GM23248 (cell line): Measurements from ENCODE around the gene FBXW8. TPM values are rescaled to one million over a fixed set of nuclear protein-coding genes. Genes with fewer than 3 reads are reported as not detected.

ENCODE experiments used
- DNase-seq: peaks from one replicate; pipeline ENCODE4 v3.0.0-alpha.2; 2015
- H2AFZ ChIP-seq: fragments of 200-600 bp; sonication (generic); 2 replicates; pipeline ENCODE4 v1.6.1; 2016; ENCODE audit warnings: antibody characterized with exemption
- H3F3A ChIP-seq: fragments of 200-600 bp; sonication (generic); 2 replicates; pipeline ENCODE4 v1.6.1; 2016; ENCODE audit warnings: mild to moderate bottlenecking, antibody characterized with exemption, mixed run types; ENCODE audit not compliant: insufficient read depth
- H3K27ac ChIP-seq: fragments of 200-600 bp; sonication (generic); 2 replicates; pipeline ENCODE4 v1.5.1; 2016; ENCODE audit warnings: mild to moderate bottlenecking
- H3K27me3 ChIP-seq: fragments of 200-600 bp; sonication (generic); replicated peaks from 2 replicates; pipeline ENCODE4 v1.6.1; 2016; ENCODE audit warnings: mild to moderate bottlenecking; ENCODE audit not compliant: insufficient read depth
- H3K36me3 ChIP-seq: fragments of 200-600 bp; sonication (generic); 2 replicates; pipeline ENCODE4 v1.6.1; 2016; ENCODE audit warnings: low read depth, mild to moderate bottlenecking
- H3K4me1 ChIP-seq: fragments of 200-600 bp; sonication (generic); 2 replicates; pipeline ENCODE4 v1.6.1; 2016; ENCODE audit warnings: mild to moderate bottlenecking; ENCODE audit not compliant: insufficient read depth
- H3K4me2 ChIP-seq: fragments of 200-600 bp; sonication (generic); one replicate; pipeline ENCODE4 v1.6.1; 2016; ENCODE audit warnings: mild to moderate bottlenecking; ENCODE audit not compliant: unreplicated experiment
- H3K4me3 ChIP-seq: fragments of 200-600 bp; sonication (generic); 2 replicates; pipeline ENCODE4 v1.5.1; 2016; ENCODE audit warnings: mild to moderate bottlenecking
- H3K79me2 ChIP-seq: fragments of 200-600 bp; sonication (generic); 2 replicates; pipeline ENCODE4 v1.6.1; 2016; ENCODE audit warnings: mild to moderate bottlenecking; ENCODE audit not compliant: insufficient read depth
- H3K9ac ChIP-seq: fragments of 200-600 bp; sonication (generic); 2 replicates; pipeline ENCODE4 v1.6.1; 2016; ENCODE audit warnings: mild to moderate bottlenecking
- H3K9me2 ChIP-seq: fragments of 200-600 bp; sonication (generic); 2 replicates; pipeline ENCODE4 v1.6.1; 2016; ENCODE audit warnings: mixed run types, mild to moderate bottlenecking, moderate library complexity; ENCODE audit not compliant: insufficient read depth
- H3K9me3 ChIP-seq: fragments of 200-600 bp; sonication (generic); one replicate; pipeline ENCODE4 v1.6.1; 2017; ENCODE audit warnings: low read depth
- H4K20me1 ChIP-seq: fragments of 200-600 bp; sonication (generic); 2 replicates; pipeline ENCODE4 v1.6.0; 2016; ENCODE audit not compliant: insufficient read depth
- EZH2 ChIP-seq: fragments of 200-600 bp; sonication (generic); IDR thresholded peaks from 2 replicates; pipeline ENCODE4 v1.6.1; 2018; ENCODE audit warnings: antibody characterized with exemption, mild to moderate bottlenecking; ENCODE audit not compliant: insufficient read depth, poor library complexity, severe bottlenecking
- EZH2phosphoT487 ChIP-seq: fragments of 200-600 bp; sonication (generic); IDR thresholded peaks from 2 replicates; pipeline ENCODE4 v1.6.1; 2018; ENCODE audit warnings: antibody characterized with exemption, moderate library complexity, mild to moderate bottlenecking, low read depth; ENCODE audit not compliant: insufficient read depth
- WGBS, 2 experiments: methylation state at CpG; one replicate each; pipeline ENCODE4 v1.1.6; 2015 to 2017; ENCODE audit warnings: low lambda C conversion rate in 2 of 2, low coverage in 1 of 2; ENCODE audit errors: missing lambda C conversion rate in 2 of 2; 5-methylcytosine and 5-hydroxymethylcytosine counted together
- in situ Hi-C: fragments of 300-500 bp; cut with MboI; formaldehyde crosslinking; loops from 2 replicates; pipeline ENCODE4 v1.15.0; 2020
- polyA plus RNA-seq: library from polyadenylated mRNA; unstranded; fragments of >200 nt; fragmentation: Nextera tagmentation; extraction: Ambion mirVana; gene quantifications from 2 replicates; pipeline ENCODE4 v1.2.1, GENCODE V29; 2016
- total RNA-seq: library from RNA; depleted of rRNA; stranded (reverse); fragments of >200 nt; shearing (Covaris generic); gene quantifications from 2 replicates; pipeline ENCODE4 v1.2.3, GENCODE V29; 2014

FBXW8 gene
- total and polyA plus RNA-seq, 2 experiments from 2014 or later: 12.7 to 23.1 TPM

GRCh38 chr12:117028254-117028653 is 117.5 kb downstream of the FBXW8 start:
- no peak overlapping the region for H3K4me2 ChIP-seq
- no peak overlapping the region for H3K4me3 ChIP-seq
- H3K9me3 ChIP-seq: no peaks in the 10 kb centered on the region
- no peaks in the 10 kb centered on the region for H3K27me3 ChIP-seq
- H2AFZ ChIP-seq: no peak overlapping the region
- H4K20me1 ChIP-seq: no peaks in the 10 kb centered on the region
- H3K79me2 ChIP-seq: no peaks in the 10 kb centered on the region
- DNase-seq: no peak
- no peak overlapping the region for H3K9ac ChIP-seq
- H3K27ac ChIP-seq: no peak overlapping the region
- 89 to 91% methylated on average over 14 of the region's 14 CpGs for WGBS, 2 experiments
- TF ChIP-seq EZH2 (no peak), EZH2phosphoT487 (no peak)
- H3K4me1 ChIP-seq: no peaks in the 10 kb centered on the region
- H3K36me3 ChIP-seq: peaks cover 29% of the 10 kb centered on the region; the same call in 1 of the 2 replicates
- H3F3A ChIP-seq: no peaks in the 10 kb centered on the region
- in situ Hi-C loops: no loop called here
- no peaks in the 10 kb centered on the region for H3K9me2 ChIP-seq

- H3K79me2 ChIP-seq: no peaks in the 10 kb centered on the region
- 91 to 93% methylated on average over 19 of the region's 19 CpGs for WGBS, 2 experiments
- no peak for DNase-seq
- H3K4me1 ChIP-seq: no peaks in the 10 kb centered on the region
- H3K4me3 ChIP-seq: no peak overlapping the region
- H3K27me3 ChIP-seq: no peaks in the 10 kb centered on the region; the same call in 1 of the 2 replicates
- H3K9ac ChIP-seq: no peak overlapping the region
- no peaks in the 10 kb centered on the region for H3F3A ChIP-seq
- no peaks in the 10 kb centered on the region for H4K20me1 ChIP-seq
- H3K9me2 ChIP-seq: no peaks in the 10 kb centered on the region
- H3K9me3 ChIP-seq: no peaks in the 10 kb centered on the region
- no peak overlapping the region for H2AFZ ChIP-seq
- in situ Hi-C loops: no loop called here
- H3K27ac ChIP-seq: no peak overlapping the region
- TF ChIP-seq EZH2 (no peak), EZH2phosphoT487 (no peak)
- H3K4me2 ChIP-seq: no peak overlapping the region
- peaks cover 17% of the 10 kb centered on the region; the same call in 1 of the 2 replicates for H3K36me3 ChIP-seq
These were observed 119.6 kb downstream of the FBXW8 start for GRCh38 chr12:117030187-117030900.

GRCh38 chr12:117031843-117032592 is 121.3 kb downstream of the FBXW8 start:
- no peak for DNase-seq
- Histone ChIP-seq H3K9me3 (no peaks in the 10 kb centered on the region), H3K27me3 (no peaks in the 10 kb centered on the region; the same call in 1 of the 2 replicates), H4K20me1 (no peaks in the 10 kb centered on the region), H3K4me3 (no peak overlapping the region), H3K9me2 (no peaks in the 10 kb centered on the region), H3K36me3 (peaks cover 17% of the 10 kb centered on the region; the same call in 1 of the 2 replicates), H3K4me1 (no peaks in the 10 kb centered on the region), H3F3A (no peaks in the 10 kb centered on the region), H2AFZ (no peak overlapping the region), H3K4me2 (no peak overlapping the region), H3K79me2 (no peaks in the 10 kb centered on the region), H3K9ac (no peak overlapping the region), H3K27ac (no peak overlapping the region)
- TF ChIP-seq EZH2: no peak
- TF ChIP-seq EZH2phosphoT487: no peak
- 84 to 85% methylated on average over 17 of the region's 17 CpGs for WGBS, 2 experiments
- in situ Hi-C loops: no loop called here

GRCh38 chr12:117032593-117033381 is 122.0 kb downstream of the FBXW8 start:
- H3F3A ChIP-seq: no peaks in the 10 kb centered on the region
- 23 to 27% methylated on average over 32 to 34 of the region's 34 CpGs for WGBS, 2 experiments
- in situ Hi-C loops: no loop called here
- no peaks in the 10 kb centered on the region; the same call in 1 of the 2 replicates for H3K27me3 ChIP-seq
- H3K4me1 ChIP-seq: no peaks in the 10 kb centered on the region
- no peaks in the 10 kb centered on the region for H3K79me2 ChIP-seq
- no peaks in the 10 kb centered on the region for H3K9me2 ChIP-seq
- H4K20me1 ChIP-seq: no peaks in the 10 kb centered on the region
- peaks cover 17% of the 10 kb centered on the region; the same call in 1 of the 2 replicates for H3K36me3 ChIP-seq
- DNase-seq: peak; percentile 66
- H3K27ac ChIP-seq: no peak overlapping the region
- no peaks in the 10 kb centered on the region for H3K9me3 ChIP-seq
- H2AFZ ChIP-seq: no peak overlapping the region
- TF ChIP-seq EZH2 (no peak), EZH2phosphoT487 (no peak)
- no peak overlapping the region for H3K4me2 ChIP-seq
- no peak overlapping the region for H3K9ac ChIP-seq
- no peak overlapping the region for H3K4me3 ChIP-seq
